GM18498 (cell line): ENCODE measurements around the gene CD5L.

ENCODE experiments used
- ATAC-seq: cut with Tn5 transposase; IDR thresholded peaks from one replicate; pipeline ENCODE4 v1.9.1; 2021; ENCODE audit warnings: mild to moderate bottlenecking, moderate library complexity; ENCODE audit not compliant: unreplicated experiment

Gene CD5L

GRCh38 chr1:157841708-157842107 lies at the start of gene CD5L:
Gene CD5L, minus strand, starts transcription at chr1:157841808. Its CDS starts 107 bp downstream, at chr1:157841701.
- ATAC-seq, result no peak

GRCh38 chr1:157882580-157882979 lies 41.0 kb upstream of the CD5L start:
- ATAC-seq, result no peak

GRCh38 chr1:157880621-157881020 lies 39.0 kb upstream of the CD5L start:
- ATAC-seq, result no peak

- no peak for ATAC-seq
Observed at GRCh38 chr1:157878059-157878458, 36.5 kb upstream of the CD5L start.

GRCh38 chr1:157870490-157870889 lies 28.9 kb upstream of the CD5L start:
- no peak for ATAC-seq

- no peak for ATAC-seq
Observed at GRCh38 chr1:157868654-157869053, 27.0 kb upstream of the CD5L start.

GRCh38 chr1:157862114-157863070 lies 20.8 kb upstream of the CD5L start:
- ATAC-seq, result no peak

- peak; percentile 79 for ATAC-seq
Observed at GRCh38 chr1:157856538-157856937, 14.9 kb upstream of the CD5L start.

- ATAC-seq, result no peak
Observed at GRCh38 chr1:157852476-157852875, 10.9 kb upstream of the CD5L start.

GRCh38 chr1:157849229-157849875 lies 7.7 kb upstream of the CD5L start:
- peak; percentile 80 for ATAC-seq

- ATAC-seq, result no peak
Observed at GRCh38 chr1:157844089-157844830, 2.7 kb upstream of the CD5L start.

GRCh38 chr1:157842939-157843338 lies 1.3 kb upstream of the CD5L start:
- no peak for ATAC-seq

GRCh38 chr1:157838966-157839365 lies 2.6 kb downstream of the CD5L start:
- ATAC-seq, result no peak

GRCh38 chr1:157834430-157834829 lies 7.2 kb downstream of the CD5L start:
- ATAC-seq, result no peak

GRCh38 chr1:157833145-157833544 lies 8.5 kb downstream of the CD5L start:
- ATAC-seq, result no peak

GRCh38 chr1:157831968-157832626 lies 9.5 kb downstream of the CD5L start:
- ATAC-seq, result no peak

GRCh38 chr1:157830887-157831286 lies 10.7 kb downstream of the CD5L start:
- ATAC-seq, result no peak

- ATAC-seq, result no peak
Observed at GRCh38 chr1:157829711-157830110, 11.9 kb downstream of the CD5L start.

GRCh38 chr1:157829210-157829609 lies 12.4 kb downstream of the CD5L start:
- ATAC-seq, result no peak

- ATAC-seq, result no peak
Observed at GRCh38 chr1:157820299-157820698, 21.3 kb downstream of the CD5L start.

- no peak for ATAC-seq
Observed at GRCh38 chr1:157819896-157820295, 21.7 kb downstream of the CD5L start, which contains the start of gene FCRL1. Gene FCRL1, minus strand, starts transcription at chr1:157820120. Its CDS starts 83 bp downstream, at chr1:157820037.
